GM18870 (cell line): Measurements from ENCODE around the gene CABLES1.

Experiments used
- ATAC-seq: cut with Tn5 transposase; IDR thresholded peaks from one replicate; pipeline ENCODE4 v1.9.1; 2021; ENCODE audit warnings: moderate library complexity; ENCODE audit not compliant: unreplicated experiment

The CABLES1 gene

GRCh38 chr18:23217781-23218180 lies 82.5 kb downstream of the CABLES1 start:
- ATAC-seq = no peak

GRCh38 chr18:23220355-23220754 lies 85.1 kb downstream of the CABLES1 start:
- ATAC-seq = no peak

GRCh38 chr18:23223641-23224040 lies 88.4 kb downstream of the CABLES1 start:
- ATAC-seq = no peak

GRCh38 chr18:23225503-23225902 lies 90.2 kb downstream of the CABLES1 start:
- ATAC-seq = no peak

GRCh38 chr18:23226391-23226790 lies 91.1 kb downstream of the CABLES1 start:
- no peak for ATAC-seq

- ATAC-seq = no peak
Measured at GRCh38 chr18:23226930-23227725, 91.8 kb downstream of the CABLES1 start.

- no peak for ATAC-seq
Measured at GRCh38 chr18:23227726-23228070, 92.4 kb downstream of the CABLES1 start.

- peak; percentile 28 for ATAC-seq
Measured at GRCh38 chr18:23228102-23229061, 93.1 kb downstream of the CABLES1 start.

- ATAC-seq = no peak
Measured at GRCh38 chr18:23229472-23229871, 94.2 kb downstream of the CABLES1 start.

GRCh38 chr18:23230686-23231085 lies 95.4 kb downstream of the CABLES1 start:
- ATAC-seq = no peak

GRCh38 chr18:23231340-23232021 lies 96.2 kb downstream of the CABLES1 start:
- peak; percentile 87 for ATAC-seq

GRCh38 chr18:23232331-23232730 lies 97.0 kb downstream of the CABLES1 start:
- no peak for ATAC-seq

- no peak for ATAC-seq
Measured at GRCh38 chr18:23234619-23235018, 99.3 kb downstream of the CABLES1 start.

- no peak for ATAC-seq
Measured at GRCh38 chr18:23235336-23235735, 100.1 kb downstream of the CABLES1 start.

GRCh38 chr18:23235860-23236259 lies 100.6 kb downstream of the CABLES1 start:
- no peak for ATAC-seq

GRCh38 chr18:23236876-23237468 lies 101.7 kb downstream of the CABLES1 start:
- ATAC-seq = no peak

- ATAC-seq = peak; percentile 53
Measured at GRCh38 chr18:23237524-23238151, 102.4 kb downstream of the CABLES1 start.

GRCh38 chr18:23238152-23238531 lies 102.9 kb downstream of the CABLES1 start:
- no peak for ATAC-seq

- ATAC-seq = no peak
Measured at GRCh38 chr18:23238651-23239349, 103.5 kb downstream of the CABLES1 start.

- no peak for ATAC-seq
Measured at GRCh38 chr18:23239350-23239692, 104.0 kb downstream of the CABLES1 start.
